NAMALWA (cell line): Measurements from ENCODE around the gene HOXA11.

Experiments used
- DNase-seq: peaks from one replicate; pipeline ENCODE4 v3.0.0-alpha.2; 2015; ENCODE audit warnings: low spot score

The HOXA11 gene

GRCh38 chr7:27132214-27132613 lies 52.8 kb downstream of the HOXA11 start:
- DNase-seq = no peak

DNA sequence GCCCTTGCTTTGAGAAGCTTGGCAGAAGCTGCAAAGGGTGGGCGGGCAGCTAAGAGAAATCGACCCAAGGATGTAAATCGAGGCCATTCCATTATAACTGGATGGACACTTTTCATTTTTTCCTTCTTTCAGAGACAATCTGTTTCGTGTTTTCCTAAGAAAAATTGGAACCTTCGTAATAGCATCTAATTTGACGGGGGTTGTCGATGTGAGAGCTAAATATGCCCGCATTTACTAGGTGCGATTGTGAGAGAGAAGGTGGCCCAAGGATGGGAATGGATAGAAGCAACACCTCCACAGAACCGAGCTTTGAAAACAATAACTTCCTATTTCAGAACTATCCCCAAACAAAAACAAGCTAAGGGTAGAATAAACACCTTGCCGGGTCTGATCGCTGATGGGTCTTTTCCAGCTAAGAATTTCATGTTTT lies 53.6 kb downstream of the HOXA11 start:
- DNase-seq = no peak
